ENCODE measurements around the gene SH3RF1. TPM values are rescaled to one million over a fixed set of nuclear protein-coding genes. Genes with fewer than 3 reads are reported as not detected.

SH3RF1 gene
- total and polyA plus RNA-seq, 2 of the 13 experiments (the other 11 are each of a cell fraction or from before 2014, with no cell fraction given), result 3.1 to 3.2 TPM

GRCh38 chr4:169314906-169315305 lies 44.1 kb upstream of the SH3RF1 start:
- POLR2A ChIA-PET, result interaction anchor here (1.3 kb wide), 1 partner anchor 305 kb away, joined by 6 read pairs; the partner anchor contains the start of gene CBR4
- Histone ChIP-seq H3K4me2 (ENCODE audit: low read depth, low read length) (peak overlapping the region; percentile 59), H3K9ac (ENCODE audit: insufficient read depth, low read depth, low read length) (no peak overlapping the region), H3K9me3 (ENCODE audit: low read length) (no peaks in the 10 kb centered on the region), H3K4me3 (replicated peaks in 1 of 3; ENCODE audit: insufficient read depth in 1 of 3, low read depth in 2 of 3, low read length in 3 of 3) (peak overlapping the region in 1 of 3 experiments; percentile 10; a peak in 1 of 6 replicates), H3K79me2 (ENCODE audit: insufficient read depth, low read length) (no peaks in the 10 kb centered on the region), H3K27me3 (ENCODE audit: control insufficient read depth in 1 of 2, insufficient read depth in 2 of 2, low read length in 2 of 2) (no peaks in the 10 kb centered on the region), H4K20me1 (ENCODE audit: insufficient read depth, low read length) (no peaks in the 10 kb centered on the region), H2AFZ (ENCODE audit: low read length) (no peak overlapping the region), H3K36me3 (replicated peaks in 1 of 2; ENCODE audit: control insufficient read depth in 1 of 2, insufficient read depth in 2 of 2, low read length in 2 of 2) (no peaks in the 10 kb centered on the region), H3K4me1 (ENCODE audit: insufficient read depth, low read length) (peaks cover 42% of the 10 kb centered on the region), H3K27ac (ENCODE audit: extremely low read length, insufficient read depth, low read length) (no peak overlapping the region)
- FAIRE-seq (peak; percentile 98), ATAC-seq (peak; percentile 82), DNase-seq (ENCODE audit: low spot score) (peak; percentile 91)
- intact Hi-C loops (cut with micrococcal nuclease; ENCODE audit: unreplicated experiment), result loop anchor here (5.0 kb wide), 1 partner anchor 293 kb away; no protein-coding TSS in a partner anchor
- CTCF ChIA-PET (ENCODE audit: low intra/inter-chr PET ratio, low total read pairs), result no interaction called here
- in situ Hi-C loops (cut with HindIII; ENCODE audit: extremely low pct_ligation_motif_present, low pct_unique_long_range_greater_than_20kb), result no loop called here
- no TSS peak for BruUV-seq (replicated peaks)
- whole genome bisulfite sequencing (ENCODE audit: low lambda C conversion rate), result 2% methylated on average over 8 of the region's 8 CpGs
- no peak for TF ChIP-seq JUNB (CRISPR knock-in tag; IDR thresholded peaks at IDR 0.05; ENCODE audit: borderline replicate concordance)
- TF ChIP-seq SALL2 (CRISPR knock-in tag; IDR thresholded peaks at IDR 0.05), result no peak
- peak; percentile 90 for TF ChIP-seq PAXIP1 (CRISPR knock-in tag; conservative IDR thresholded peaks at IDR 0.05)
- peak; percentile 87 for TF ChIP-seq TFDP2 (CRISPR knock-in tag; IDR thresholded peaks at IDR 0.05)
- TF ChIP-seq TFE3 (CRISPR knock-in tag; IDR thresholded peaks at IDR 0.05), result peak; percentile 94
- TF ChIP-seq NAIF1 (CRISPR knock-in tag; IDR thresholded peaks at IDR 0.05; ENCODE audit: borderline replicate concordance), result 0 out of 2 replicates have a peak, but pooled peaks have one; percentile 33
- peak; percentile 44; the same call in 1 of the 2 replicates for TF ChIP-seq SOX5 (CRISPR knock-in tag; IDR thresholded peaks at IDR 0.05; ENCODE audit: borderline replicate concordance)
- no peak for TF ChIP-seq ZNF274 (CRISPR knock-in tag; IDR thresholded peaks at IDR 0.05)
- 0 out of 2 replicates have a peak, but pooled peaks have one; percentile 31 for TF ChIP-seq PPARG (CRISPR knock-in tag; conservative IDR thresholded peaks at IDR 0.05)
- no peak for TF ChIP-seq GABPB1 (CRISPR knock-in tag; IDR thresholded peaks at IDR 0.05)
- TF ChIP-seq ZNF747 (CRISPR knock-in tag; IDR thresholded peaks at IDR 0.05; ENCODE audit: borderline replicate concordance), result 0 out of 2 replicates have a peak, but pooled peaks have one; percentile 25
- TF ChIP-seq SMAD3 (CRISPR knock-in tag; IDR thresholded peaks at IDR 0.05), result 0 out of 2 replicates have a peak, but pooled peaks have one; percentile 47
- TF ChIP-seq ARID4A (CRISPR knock-in tag; IDR thresholded peaks at IDR 0.05; ENCODE audit: borderline replicate concordance), result peak; percentile 35; the same call in 1 of the 2 replicates
- TF ChIP-seq ZNF431 (CRISPR knock-in tag; IDR thresholded peaks at IDR 0.05; ENCODE audit: borderline replicate concordance, low read depth), result peak; percentile 82; the same call in 1 of the 2 replicates

Data from HepG2 (cell line).